Astrocyte of the cerebellum (primary cell): Measurements from ENCODE around the gene FXYD3.
A peak's percentile ranks its signal among the peaks of the same experiment; 100 is the strongest.

Experiments
- DNase-seq: peaks from one replicate; pipeline ENCODE4 v3.0.0-alpha.2; 2011; ENCODE audit warnings: low read depth
- H3K4me3 ChIP-seq: 2 replicates; pipeline ENCODE4 v1.5.1; 2011; ENCODE audit warnings: mild to moderate bottlenecking, low read depth, low read length, moderate library complexity
- CTCF ChIP-seq: IDR thresholded peaks from 2 replicates; pipeline ENCODE4 v1.5.1; 2012; ENCODE audit warnings: low read length, low read depth, moderate library complexity, mild to moderate bottlenecking; ENCODE audit errors: missing control alignments
- in situ Hi-C: cut with HindIII; loops from 2 replicates; pipeline ENCODE4 v1.10.0; 2017; ENCODE audit warnings: low sequenced_read_pairs

The FXYD3 gene

GRCh38 chr19:35123573-35123972 is 8.0 kb downstream of the FXYD3 start:
- in situ Hi-C loops = no loop called here
- H3K4me3 ChIP-seq = no peak overlapping the region

GRCh38 chr19:35124098-35125060 is 8.8 kb downstream of the FXYD3 start:
- in situ Hi-C loops = no loop called here
- H3K4me3 ChIP-seq = peak overlapping the region; percentile 47
- TF ChIP-seq CTCF = no peak
- peak; percentile 65 for DNase-seq

More at GRCh38 chr19:35123573-35123972, 8.0 kb downstream of the FXYD3 start:
- no peak for DNase-seq
- TF ChIP-seq CTCF = no peak

- in situ Hi-C loops = no loop called here
- H3K4me3 ChIP-seq = no peak overlapping the region
- TF ChIP-seq CTCF = no peak
- no peak for DNase-seq
Measured at GRCh38 chr19:35125270-35125717, 9.7 kb downstream of the FXYD3 start.

GRCh38 chr19:35125749-35126623 is 10.4 kb downstream of the FXYD3 start:
- in situ Hi-C loops = no loop called here
- TF ChIP-seq CTCF = no peak
- no peak for DNase-seq
- H3K4me3 ChIP-seq = no peak overlapping the region

- H3K4me3 ChIP-seq = no peak overlapping the region
- no peak for DNase-seq
- TF ChIP-seq CTCF = no peak
- in situ Hi-C loops = no loop called here
Measured at GRCh38 chr19:35126624-35126959, 11.0 kb downstream of the FXYD3 start.

- DNase-seq = no peak
- in situ Hi-C loops = no loop called here
- H3K4me3 ChIP-seq = no peak overlapping the region
- TF ChIP-seq CTCF = no peak
Measured at GRCh38 chr19:35127871-35128270, 12.2 kb downstream of the FXYD3 start.
